Measurements from ENCODE around the gene ABL1.

The ABL1 gene

DNA sequence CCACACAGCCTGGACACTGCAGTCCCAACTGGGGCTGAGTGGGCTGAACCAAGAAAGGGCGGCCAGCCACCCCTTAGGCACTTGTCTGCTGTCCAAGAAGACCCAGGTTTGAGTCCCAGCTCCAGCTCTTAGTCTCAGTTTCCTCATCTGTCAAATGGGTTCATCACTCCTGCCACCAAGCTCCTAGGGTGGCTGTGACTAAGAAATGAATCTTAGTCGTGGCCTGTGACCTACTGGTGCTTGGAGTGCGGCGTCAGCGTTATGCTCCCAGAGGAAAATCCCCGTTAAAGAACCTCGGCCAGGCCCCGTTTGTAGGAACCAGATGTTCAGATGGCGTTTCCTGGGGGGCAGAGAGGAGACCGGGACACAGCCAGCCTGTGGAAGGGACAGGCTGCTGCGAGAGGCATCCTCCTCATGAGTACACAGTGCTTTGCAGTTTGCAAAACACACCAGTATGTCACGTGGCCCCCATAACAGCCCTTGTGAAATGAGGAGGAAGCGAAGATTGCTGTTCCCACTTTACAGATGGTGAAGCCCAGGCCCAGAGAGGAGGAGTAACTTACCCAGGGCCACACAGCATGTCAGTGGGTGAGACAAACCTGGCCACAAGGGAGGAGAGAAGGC is 100.7 kb downstream of the ABL1 start:
- Histone ChIP-seq H3F3A (ENCODE audit: control insufficient read depth, insufficient read depth) (no peaks in the 10 kb centered on the region), H4K20me1 (ENCODE audit: control insufficient read depth, insufficient read depth, low read depth, low read length) (no peaks in the 10 kb centered on the region), H3K27ac (ENCODE audit: low read depth, low read length) (no peak overlapping the region), H3K4me3 (ENCODE audit: low read length) (no peak overlapping the region), H3K79me2 (ENCODE audit: control insufficient read depth, low read length) (no peaks in the 10 kb centered on the region), H3K36me3 (ENCODE audit: control insufficient read depth, low read length) (no peaks in the 10 kb centered on the region), H3K9me2 (replicated peaks; ENCODE audit: control insufficient read depth, low read length) (no peaks in the 10 kb centered on the region), H3K9me3 (ENCODE audit: control insufficient read depth, insufficient read depth, low read length) (no peaks in the 10 kb centered on the region), H3K4me1 (ENCODE audit: control insufficient read depth, low read length) (peaks cover 25% of the 10 kb centered on the region), H3K4me2 (ENCODE audit: low read length) (no peak overlapping the region), H3K27me3 (ENCODE audit: control insufficient read depth, low read length) (peaks cover 40% of the 10 kb centered on the region)
- TF ChIP-seq EZH2phosphoT487 (IDR thresholded peaks at IDR 0.05; ENCODE audit: borderline replicate concordance, low read length) (no peak), CTCF (IDR thresholded peaks at IDR 0.05; ENCODE audit: low read depth, low read length, poor library complexity, severe bottlenecking) (no peak)

DNA sequence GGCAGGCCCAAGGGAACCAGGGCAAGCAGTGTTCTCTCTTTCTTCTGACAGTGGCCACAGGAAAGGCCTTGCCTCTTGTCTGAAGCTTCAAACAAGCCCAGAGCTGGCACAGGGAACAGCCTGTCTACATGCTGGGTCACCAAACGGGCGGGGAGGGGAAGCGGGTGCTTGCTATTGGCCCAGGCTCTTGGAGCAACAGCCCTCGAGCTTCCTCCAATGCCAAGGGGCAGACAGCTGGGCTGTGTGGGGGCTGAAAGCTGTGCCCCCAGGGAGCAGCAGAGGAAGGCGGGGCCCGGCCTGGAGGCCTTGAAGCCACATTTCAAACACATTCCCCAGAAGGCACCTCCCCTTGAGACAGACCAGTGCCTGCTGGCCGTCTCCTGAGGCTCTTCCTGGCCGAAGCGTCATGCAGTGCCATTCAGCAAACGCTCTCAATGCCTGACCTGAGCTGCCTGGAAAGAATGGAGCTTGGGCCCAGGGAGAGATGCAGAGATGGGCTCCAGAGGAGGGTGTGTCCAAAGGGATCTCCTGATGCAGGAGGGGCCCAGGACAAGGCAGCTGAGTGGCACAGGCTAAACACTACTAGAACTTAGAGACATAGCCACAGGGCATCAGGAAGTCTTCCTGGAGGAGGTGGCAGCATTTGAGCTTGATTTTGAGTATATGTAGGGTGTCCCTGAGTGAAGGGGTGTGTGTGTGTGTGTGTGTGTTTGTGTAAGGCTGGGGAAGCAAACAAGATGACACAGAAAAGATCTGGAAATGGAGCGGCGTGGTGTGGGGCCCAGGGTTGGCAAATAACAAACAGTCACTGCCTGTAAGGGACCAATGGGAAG is 101.4 kb downstream of the ABL1 start:
- peaks cover 43% of the 10 kb centered on the region for H3K27me3 ChIP-seq (ENCODE audit: control insufficient read depth, low read length)
- no peak overlapping the region for H3K27ac ChIP-seq (ENCODE audit: low read depth, low read length)
- H4K20me1 ChIP-seq (ENCODE audit: control insufficient read depth, insufficient read depth, low read depth, low read length) = no peaks in the 10 kb centered on the region
- H3K36me3 ChIP-seq (ENCODE audit: control insufficient read depth, low read length) = no peaks in the 10 kb centered on the region
- no peaks in the 10 kb centered on the region for H3K9me2 ChIP-seq (replicated peaks; ENCODE audit: control insufficient read depth, low read length)
- no peaks in the 10 kb centered on the region for H3K79me2 ChIP-seq (ENCODE audit: control insufficient read depth, low read length)
- H3K9me3 ChIP-seq (ENCODE audit: control insufficient read depth, insufficient read depth, low read length) = no peaks in the 10 kb centered on the region
- no peaks in the 10 kb centered on the region for H3F3A ChIP-seq (ENCODE audit: control insufficient read depth, insufficient read depth)
- peaks cover 17% of the 10 kb centered on the region for H3K4me1 ChIP-seq (ENCODE audit: control insufficient read depth, low read length)
- no peak for TF ChIP-seq EZH2phosphoT487 (IDR thresholded peaks at IDR 0.05; ENCODE audit: borderline replicate concordance, low read length)
- TF ChIP-seq CTCF (IDR thresholded peaks at IDR 0.05; ENCODE audit: low read depth, low read length, poor library complexity, severe bottlenecking) = no peak
- H3K4me2 ChIP-seq (ENCODE audit: low read length) = no peak overlapping the region
- no peak overlapping the region for H3K4me3 ChIP-seq (ENCODE audit: low read length)
